OCI-M1 (cell line): ENCODE data around the gene TAS1R2.

Experiments used
- DNase-seq: peaks from one replicate; lab custom pipeline; 2025; lab: John Stamatoyannopoulos, UW

The TAS1R2 gene

DNA sequence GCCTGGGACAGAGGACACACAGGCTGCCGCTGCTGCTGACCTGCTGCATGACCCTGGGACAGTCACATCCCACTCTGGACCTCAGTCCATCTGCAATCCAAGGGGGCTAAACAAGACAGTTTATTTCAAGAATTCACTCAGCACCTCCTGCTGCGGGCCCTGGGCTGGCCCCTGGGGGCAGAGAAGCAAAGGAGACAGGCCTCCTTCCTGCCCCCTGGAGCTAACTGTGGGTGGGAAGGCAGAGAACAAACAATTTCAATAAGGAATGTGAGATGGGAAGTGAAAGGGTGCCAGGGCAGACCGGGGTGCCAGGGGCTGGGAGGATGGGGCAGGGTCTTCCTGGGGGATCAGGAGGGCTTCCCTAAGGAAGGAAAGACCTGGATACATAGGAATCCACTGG lies 60.0 kb downstream of the TAS1R2 start:
- no peak for DNase-seq

- no peak for DNase-seq
Measured at GRCh38 chr1:18798946-18799345, 60.5 kb downstream of the TAS1R2 start.

- no peak for DNase-seq
Measured at GRCh38 chr1:18798533-18798932, 60.9 kb downstream of the TAS1R2 start.

GRCh38 chr1:18796950-18797349 lies 62.5 kb downstream of the TAS1R2 start:
- DNase-seq = no peak

GRCh38 chr1:18795002-18795689 lies 64.3 kb downstream of the TAS1R2 start:
- DNase-seq = no peak

DNA sequence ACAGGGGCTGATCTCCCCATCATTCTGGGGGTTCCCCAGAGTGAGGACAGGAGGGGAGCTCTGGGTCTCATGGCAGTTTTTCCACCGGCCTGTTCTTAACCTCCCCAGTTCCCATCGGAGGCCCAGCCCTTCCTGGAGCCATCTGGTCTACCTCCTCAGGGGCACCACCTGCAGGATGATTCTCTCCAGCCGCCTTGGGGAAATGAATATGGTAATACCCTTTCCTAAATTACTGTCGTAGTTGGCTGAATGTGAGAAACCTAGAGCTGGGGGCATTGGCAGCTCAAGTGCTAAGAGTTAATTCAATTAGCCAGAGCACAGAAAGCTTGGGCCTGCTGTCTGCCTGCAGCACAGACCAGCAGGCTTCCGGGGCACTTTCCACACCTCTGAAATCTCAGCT lies 64.9 kb downstream of the TAS1R2 start:
- no peak for DNase-seq

GRCh38 chr1:18794051-18794450 lies 65.4 kb downstream of the TAS1R2 start:
- no peak for DNase-seq

DNA sequence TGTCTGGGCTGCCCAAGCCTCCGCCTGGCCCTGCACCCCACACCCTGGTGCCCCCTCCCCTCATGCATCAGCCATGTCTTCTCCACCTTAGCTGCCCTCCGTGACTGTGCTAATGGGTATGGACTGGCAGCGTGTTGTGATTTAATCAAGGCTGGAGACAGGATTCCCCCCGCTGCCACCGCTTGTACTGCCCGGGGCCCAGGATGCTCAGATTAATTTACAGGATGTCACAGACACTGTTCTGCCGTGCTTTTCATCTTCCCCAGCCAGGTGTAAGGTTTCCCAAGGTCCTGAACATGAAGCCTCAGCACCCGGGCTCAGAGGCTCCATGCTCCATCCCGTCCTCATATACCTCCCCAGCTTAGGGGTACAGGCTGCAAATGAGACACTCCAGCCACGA lies 66.3 kb downstream of the TAS1R2 start:
- DNase-seq = no peak

GRCh38 chr1:18792747-18793146 lies 66.7 kb downstream of the TAS1R2 start:
- no peak for DNase-seq
